ENCODE data around the gene SCLY.

GRCh38 chr2:238038203-238038602 is 22.6 kb upstream of the SCLY start:
- TF ChIP-seq FOSL2 (IDR thresholded peaks at IDR 0.05; ENCODE audit: borderline replicate concordance, low read depth) (no peak), CTCF (IDR thresholded peaks at IDR 0.05) (no peak), RAD21 (IDR thresholded peaks at IDR 0.05; ENCODE audit: low read length) (no peak), TCF12 (IDR thresholded peaks at IDR 0.05) (no peak)

Measured in SK-N-SH (cell line).